ENCODE measurements around the gene PREB. TPM values are rescaled to one million over a fixed set of nuclear protein-coding genes. Genes with fewer than 3 reads are reported as not detected.

Gene PREB
- total RNA-seq, 1 donor from 2014 or later = 48.9 TPM

DNA sequence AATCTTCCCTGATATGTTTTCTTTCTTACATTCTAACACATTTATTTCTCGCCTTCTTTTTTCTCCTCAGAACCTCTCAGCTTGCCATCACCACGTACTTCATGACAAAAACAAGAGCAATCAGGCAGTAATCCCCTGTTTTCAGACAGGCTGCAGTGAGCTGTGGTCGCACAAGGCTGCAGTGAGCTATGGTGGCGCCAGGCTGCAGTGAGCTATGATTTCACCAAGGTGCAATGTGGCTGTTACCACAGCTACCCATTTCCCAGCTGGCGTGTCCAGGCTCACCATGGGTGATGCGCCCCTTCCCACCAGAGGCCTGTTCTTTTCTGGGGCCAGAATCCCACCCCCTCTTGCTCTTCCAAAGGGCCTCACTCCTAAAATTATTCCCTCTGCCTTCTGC is 40.2 kb upstream of the PREB start:
- H3K4me1 ChIP-seq (ENCODE audit: insufficient read depth, low read length) = no peaks in the 10 kb centered on the region
- H3K4me2 ChIP-seq (ENCODE audit: low read length) = no peak overlapping the region
- Mint-ChIP-seq H3K27me3 (ENCODE audit: low read depth, unreplicated experiment) (peaks cover 12% of the 10 kb centered on the region), H3K4me3 (ENCODE audit: unreplicated experiment) (no peak overlapping the region), H3K36me3 (ENCODE audit: low read depth, unreplicated experiment) (no peaks in the 10 kb centered on the region), H3K4me1 (ENCODE audit: low read depth, unreplicated experiment) (no peaks in the 10 kb centered on the region), H3K9me3 (ENCODE audit: unreplicated experiment) (no peaks in the 10 kb centered on the region), H3K27ac (ENCODE audit: unreplicated experiment) (no peak overlapping the region)
- no peak overlapping the region for H3K4me3 ChIP-seq (ENCODE audit: insufficient read depth, low read depth, low read length)
- no peaks in the 10 kb centered on the region for H3K36me3 ChIP-seq (ENCODE audit: insufficient read depth, low read length)
- DNase-seq (ENCODE audit: low read depth) (no peak), FAIRE-seq (no peak)
- no peaks in the 10 kb centered on the region for H4K20me1 ChIP-seq (ENCODE audit: insufficient read depth, low read length)
- H3K9me3 ChIP-seq (ENCODE audit: insufficient read depth, low read depth, low read length) = no peaks in the 10 kb centered on the region
- H3K27ac ChIP-seq (ENCODE audit: low read depth, low read length) = no peak overlapping the region
- no peaks in the 10 kb centered on the region for H3K79me2 ChIP-seq (ENCODE audit: insufficient read depth, low read length)
- H3K27me3 ChIP-seq (ENCODE audit: insufficient read depth, low read length) = peaks cover 70% of the 10 kb centered on the region
- TF ChIP-seq, protein P1, sequence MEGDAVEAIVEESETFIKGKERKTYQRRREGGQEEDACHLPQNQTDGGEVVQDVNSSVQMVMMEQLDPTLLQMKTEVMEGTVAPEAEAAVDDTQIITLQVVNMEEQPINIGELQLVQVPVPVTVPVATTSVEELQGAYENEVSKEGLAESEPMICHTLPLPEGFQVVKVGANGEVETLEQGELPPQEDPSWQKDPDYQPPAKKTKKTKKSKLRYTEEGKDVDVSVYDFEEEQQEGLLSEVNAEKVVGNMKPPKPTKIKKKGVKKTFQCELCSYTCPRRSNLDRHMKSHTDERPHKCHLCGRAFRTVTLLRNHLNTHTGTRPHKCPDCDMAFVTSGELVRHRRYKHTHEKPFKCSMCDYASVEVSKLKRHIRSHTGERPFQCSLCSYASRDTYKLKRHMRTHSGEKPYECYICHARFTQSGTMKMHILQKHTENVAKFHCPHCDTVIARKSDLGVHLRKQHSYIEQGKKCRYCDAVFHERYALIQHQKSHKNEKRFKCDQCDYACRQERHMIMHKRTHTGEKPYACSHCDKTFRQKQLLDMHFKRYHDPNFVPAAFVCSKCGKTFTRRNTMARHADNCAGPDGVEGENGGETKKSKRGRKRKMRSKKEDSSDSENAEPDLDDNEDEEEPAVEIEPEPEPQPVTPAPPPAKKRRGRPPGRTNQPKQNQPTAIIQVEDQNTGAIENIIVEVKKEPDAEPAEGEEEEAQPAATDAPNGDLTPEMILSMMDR (IDR thresholded peaks at IDR 0.05; ENCODE audit: insufficient read depth, low read depth, low read length) = no peak
- no peak for TF ChIP-seq EZH2 (IDR thresholded peaks at IDR 0.05; ENCODE audit: insufficient read depth, low read length)
- no peak overlapping the region for H3K9ac ChIP-seq (ENCODE audit: low read length)
- H2AFZ ChIP-seq (ENCODE audit: low read depth, low read length) = no peak overlapping the region

DNA sequence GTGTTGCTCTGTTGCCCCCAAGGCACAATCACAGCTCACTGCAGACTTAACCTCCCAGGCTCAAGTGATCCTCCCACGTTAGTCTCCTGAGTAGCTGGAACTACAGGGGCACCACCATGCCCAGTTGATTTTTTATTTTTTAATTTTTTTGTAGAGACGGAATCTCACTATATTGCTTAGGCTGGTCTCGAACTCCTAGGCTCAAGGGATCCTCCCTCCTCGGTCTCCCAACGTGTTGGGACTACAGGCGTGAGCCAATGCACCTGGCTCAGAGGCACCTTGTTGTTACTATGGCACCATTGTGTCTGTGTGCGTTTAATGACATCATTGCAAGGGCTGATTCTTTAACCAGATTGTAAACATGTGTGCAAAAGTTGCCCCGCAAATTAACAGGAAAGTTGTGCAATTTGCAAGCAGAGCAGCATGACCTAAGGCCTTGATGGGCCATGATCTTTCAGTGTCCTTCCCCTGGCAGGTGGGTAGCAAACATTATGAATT is 37.0 kb upstream of the PREB start:
- Histone ChIP-seq H3K79me2 (ENCODE audit: insufficient read depth, low read length) (no peaks in the 10 kb centered on the region), H4K20me1 (ENCODE audit: insufficient read depth, low read length) (no peaks in the 10 kb centered on the region), H3K36me3 (ENCODE audit: insufficient read depth, low read length) (no peaks in the 10 kb centered on the region), H3K4me3 (ENCODE audit: insufficient read depth, low read depth, low read length) (no peak overlapping the region), H2AFZ (ENCODE audit: low read depth, low read length) (no peak overlapping the region), H3K9ac (ENCODE audit: low read length) (no peak overlapping the region), H3K9me3 (ENCODE audit: insufficient read depth, low read depth, low read length) (no peaks in the 10 kb centered on the region), H3K27me3 (ENCODE audit: insufficient read depth, low read length) (peaks cover 50% of the 10 kb centered on the region), H3K4me2 (ENCODE audit: low read length) (no peak overlapping the region), H3K4me1 (ENCODE audit: insufficient read depth, low read length) (no peaks in the 10 kb centered on the region), H3K27ac (ENCODE audit: low read depth, low read length) (no peak overlapping the region)
- no peak for DNase-seq (ENCODE audit: low read depth)
- FAIRE-seq = no peak
- H3K27ac Mint-ChIP-seq (ENCODE audit: unreplicated experiment) = no peak overlapping the region
- no peaks in the 10 kb centered on the region for H3K4me1 Mint-ChIP-seq (ENCODE audit: low read depth, unreplicated experiment)
- H3K36me3 Mint-ChIP-seq (ENCODE audit: low read depth, unreplicated experiment) = no peaks in the 10 kb centered on the region
- TF ChIP-seq, protein P1 (IDR thresholded peaks at IDR 0.05; ENCODE audit: insufficient read depth, low read depth, low read length) = no peak
- TF ChIP-seq EZH2 (IDR thresholded peaks at IDR 0.05; ENCODE audit: insufficient read depth, low read length) = no peak
- H3K9me3 Mint-ChIP-seq (ENCODE audit: unreplicated experiment) = no peaks in the 10 kb centered on the region
- H3K4me3 Mint-ChIP-seq (ENCODE audit: unreplicated experiment) = no peak overlapping the region
- peaks cover 9% of the 10 kb centered on the region for H3K27me3 Mint-ChIP-seq (ENCODE audit: low read depth, unreplicated experiment)

DNA sequence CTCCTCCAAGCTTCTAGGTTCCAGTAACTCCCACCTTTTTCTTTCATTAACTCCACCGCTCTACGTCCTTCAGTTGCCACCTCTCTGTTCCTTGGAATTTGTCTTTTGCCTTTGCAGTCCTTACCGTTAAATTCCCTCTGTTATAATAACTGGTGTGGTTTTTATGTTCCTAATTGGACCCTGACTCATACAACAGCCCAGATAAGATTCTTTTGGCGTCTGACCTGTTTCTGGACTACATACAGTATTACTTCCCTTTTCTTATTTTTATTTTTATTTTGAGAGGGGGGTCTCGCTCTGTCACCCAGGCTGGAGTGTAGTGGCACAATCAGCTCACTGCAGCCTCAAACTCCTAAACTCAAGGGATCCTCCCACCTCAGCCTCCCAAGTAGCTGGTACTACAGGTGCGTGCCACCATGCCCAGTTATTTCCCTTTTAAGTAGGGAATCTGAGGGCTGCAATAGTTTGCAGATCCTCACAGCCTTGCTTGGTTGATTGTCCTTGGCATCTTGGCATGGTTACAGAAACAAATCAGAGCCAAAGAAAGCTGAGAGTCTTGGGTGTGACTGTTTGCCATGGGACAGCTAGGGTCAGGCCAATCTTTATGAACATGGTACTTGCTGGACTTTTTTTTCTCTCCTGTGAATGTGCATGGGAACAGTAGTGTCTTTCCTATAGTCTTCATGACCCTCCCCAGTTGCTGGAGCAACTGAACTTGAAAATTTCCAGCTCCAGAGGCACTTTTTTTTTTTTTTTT is 36.3 kb upstream of the PREB start:
- Histone ChIP-seq H3K9ac (ENCODE audit: low read length) (no peak overlapping the region), H3K4me2 (ENCODE audit: low read length) (no peak overlapping the region), H3K36me3 (ENCODE audit: insufficient read depth, low read length) (no peaks in the 10 kb centered on the region), H3K27ac (ENCODE audit: low read depth, low read length) (no peak overlapping the region), H3K79me2 (ENCODE audit: insufficient read depth, low read length) (no peaks in the 10 kb centered on the region), H3K4me1 (ENCODE audit: insufficient read depth, low read length) (no peaks in the 10 kb centered on the region), H2AFZ (ENCODE audit: low read depth, low read length) (no peak overlapping the region), H3K4me3 (ENCODE audit: insufficient read depth, low read depth, low read length) (no peak overlapping the region), H3K9me3 (ENCODE audit: insufficient read depth, low read depth, low read length) (no peaks in the 10 kb centered on the region), H3K27me3 (ENCODE audit: insufficient read depth, low read length) (peaks cover 46% of the 10 kb centered on the region), H4K20me1 (ENCODE audit: insufficient read depth, low read length) (no peaks in the 10 kb centered on the region)
- no peaks in the 10 kb centered on the region for H3K4me1 Mint-ChIP-seq (ENCODE audit: low read depth, unreplicated experiment)
- TF ChIP-seq, protein P1 (IDR thresholded peaks at IDR 0.05; ENCODE audit: insufficient read depth, low read depth, low read length) = no peak
- no peak for TF ChIP-seq EZH2 (IDR thresholded peaks at IDR 0.05; ENCODE audit: insufficient read depth, low read length)
- H3K9me3 Mint-ChIP-seq (ENCODE audit: unreplicated experiment) = no peaks in the 10 kb centered on the region
- H3K36me3 Mint-ChIP-seq (ENCODE audit: low read depth, unreplicated experiment) = no peaks in the 10 kb centered on the region
- peaks cover 9% of the 10 kb centered on the region for H3K27me3 Mint-ChIP-seq (ENCODE audit: low read depth, unreplicated experiment)
- FAIRE-seq (no peak), DNase-seq (ENCODE audit: low read depth) (peak; percentile 15)
- no peak overlapping the region for H3K4me3 Mint-ChIP-seq (ENCODE audit: unreplicated experiment)
- H3K27ac Mint-ChIP-seq (ENCODE audit: unreplicated experiment) = no peak overlapping the region
